ENCODE measurements around the gene APC.

Gene APC

GRCh38 chr5:112737463-112738190 lies at the start of gene APC:
Gene APC (plus strand): TSS chr5:112737885. CDS start chr5:112754891, 17,006 bp downstream.
- H3K4me3 ChIP-seq (replicated peaks; ENCODE audit: low read depth, low read length), result peak within 1 kb of the TSS; percentile 85
- no peak for TF ChIP-seq CTCF (IDR thresholded peaks at IDR 0.05; ENCODE audit: low read length, missing control alignments)

GRCh38 chr5:112689155-112689909 lies 48.4 kb upstream of the APC start:
- no peak for TF ChIP-seq CTCF (IDR thresholded peaks at IDR 0.05; ENCODE audit: low read length, missing control alignments)
- DNase-seq (ENCODE audit: low read depth), result peak; percentile 30
- no peak overlapping the region for H3K4me3 ChIP-seq (replicated peaks; ENCODE audit: low read depth, low read length)

More at GRCh38 chr5:112737463-112738190, at the start of gene APC:
- peak; percentile 89 for DNase-seq (ENCODE audit: low read depth)

- DNase-seq (ENCODE audit: low read depth), result no peak
- no peak overlapping the region for H3K4me3 ChIP-seq (replicated peaks; ENCODE audit: low read depth, low read length)
- no peak for TF ChIP-seq CTCF (IDR thresholded peaks at IDR 0.05; ENCODE audit: low read length, missing control alignments)
These were observed 46.9 kb upstream of the APC start for GRCh38 chr5:112690605-112691338.

GRCh38 chr5:112691339-112691680 lies 46.4 kb upstream of the APC start:
- no peak for TF ChIP-seq CTCF (IDR thresholded peaks at IDR 0.05; ENCODE audit: low read length, missing control alignments)
- H3K4me3 ChIP-seq (replicated peaks; ENCODE audit: low read depth, low read length), result no peak overlapping the region
- no peak for DNase-seq (ENCODE audit: low read depth)

GRCh38 chr5:112691758-112692157 lies 45.9 kb upstream of the APC start:
- TF ChIP-seq CTCF (IDR thresholded peaks at IDR 0.05; ENCODE audit: low read length, missing control alignments), result peak; percentile 55
- peak; percentile 71 for DNase-seq (ENCODE audit: low read depth)
- no peak overlapping the region for H3K4me3 ChIP-seq (replicated peaks; ENCODE audit: low read depth, low read length)

- no peak for TF ChIP-seq CTCF (IDR thresholded peaks at IDR 0.05; ENCODE audit: low read length, missing control alignments)
- DNase-seq (ENCODE audit: low read depth), result no peak
- H3K4me3 ChIP-seq (replicated peaks; ENCODE audit: low read depth, low read length), result no peak overlapping the region
These were observed 45.2 kb upstream of the APC start for GRCh38 chr5:112692472-112692871.
